H1 (cell line): ENCODE measurements around the gene HERC5. TPM values are rescaled to one million over a fixed set of nuclear protein-coding genes. Genes with fewer than 3 reads are reported as not detected.

Experiments used
- CTCF ChIA-PET: fragments of 300-600 bp; sonication (Branson Sonifier 250); formaldehyde crosslinking; loops from one replicate; lab custom pipeline; 2021; ENCODE audit not compliant: partially characterized antibody; lab: Charles Lee
- POLR2A ChIA-PET: fragments of 300-600 bp; sonication (Branson Sonifier 250); formaldehyde crosslinking; loops from one replicate; lab custom pipeline; 2021; ENCODE audit warnings: inconsistent platforms; ENCODE audit not compliant: partially characterized antibody; lab: Charles Lee
- DNase-seq, 2 experiments: peaks; one replicate each; pipeline versions ENCODE4 v3.0.0 to v3.0.0-alpha.2; 2010 to 2022; ENCODE audit warnings: low spot score in 2 of 2, low read depth in 1 of 2, mixed read lengths in 1 of 2
- FAIRE-seq: peaks from 2 replicates; lab custom pipeline; 2011; peaks lifted over from hg19 to GRCh38; lab: Jason Lieb, UNC
- H2AFZ ChIP-seq: 2 replicates; pipeline ENCODE4 v1.8.1; 2012; ENCODE audit warnings: low read length, inconsistent platforms
- H2AK5ac ChIP-seq: 2 replicates; pipeline ENCODE4 v1.6.1; 2013; ENCODE audit warnings: low read depth, low read length
- H2BK120ac ChIP-seq: replicated peaks from 2 replicates; pipeline ENCODE3; 2013; ENCODE audit warnings: low read depth, low read length, inconsistent platforms
- H2BK12ac ChIP-seq: 2 replicates; pipeline ENCODE4 v1.6.1; 2013; ENCODE audit warnings: low read depth, low read length
- H2BK15ac ChIP-seq: 2 replicates; pipeline ENCODE4 v1.6.1; 2013; ENCODE audit warnings: low read length
- H2BK20ac ChIP-seq: 2 replicates; pipeline ENCODE4 v1.6.1; 2013; ENCODE audit warnings: low read length
- H2BK5ac ChIP-seq: 2 replicates; pipeline ENCODE4 v1.6.1; 2013; ENCODE audit warnings: low read depth, low read length
- H3K14ac ChIP-seq: 2 replicates; pipeline ENCODE4 v1.6.1; 2013; ENCODE audit warnings: inconsistent platforms; ENCODE audit not compliant: insufficient read length
- H3K18ac ChIP-seq: 2 replicates; pipeline ENCODE4 v1.6.1; 2013; ENCODE audit warnings: low read length; ENCODE audit errors: extremely low read depth
- H3K23ac ChIP-seq: 2 replicates; pipeline ENCODE4 v1.6.1; 2013; ENCODE audit warnings: inconsistent platforms; ENCODE audit not compliant: insufficient read length
- H3K23me2 ChIP-seq: 2 replicates; pipeline ENCODE4 v1.6.1; 2013; ENCODE audit warnings: low read depth, low read length
- H3K27ac ChIP-seq: 2 replicates; pipeline ENCODE4 v1.6.1; 2011; ENCODE audit warnings: low read depth, low read length, inconsistent platforms
- H3K27me3 ChIP-seq, 4 experiments: replicated peaks in 1 of 4; 1 replicate in 1 of 4; 2 replicates in 3 of 4; pipeline versions ENCODE4 v1.6.1 to v1.8.1; 2011 to 2013; ENCODE audit warnings: low read length in 3 of 4, mild to moderate bottlenecking in 3 of 4, inconsistent platforms in 2 of 4, mixed read lengths in 2 of 4, moderate library complexity in 1 of 4; ENCODE audit not compliant: control insufficient read depth in 3 of 4, insufficient read depth in 3 of 4; ENCODE audit errors: extremely low read depth in 1 of 4
- H3K36me3 ChIP-seq, 4 experiments: 2 replicates each; pipeline versions ENCODE4 v1.6.1 to v1.8.1; 2011 to 2013; ENCODE audit warnings: mild to moderate bottlenecking in 4 of 4, low read length in 3 of 4, moderate library complexity in 2 of 4, control low read depth in 1 of 4, inconsistent platforms in 1 of 4; ENCODE audit not compliant: insufficient read depth in 4 of 4, control insufficient read depth in 2 of 4
- H3K4ac ChIP-seq: replicated peaks from 2 replicates; pipeline ENCODE3; 2013; ENCODE audit warnings: low read length, low read depth, mixed read lengths, inconsistent platforms; ENCODE audit not compliant: insufficient read length
- H3K4me1 ChIP-seq, 4 experiments: replicated peaks in 1 of 4; 1 replicate in 1 of 4; 2 replicates in 3 of 4; pipeline versions ENCODE4 v1.6.1 to v1.8.1; 2011 to 2013; ENCODE audit warnings: low read length in 3 of 4, inconsistent platforms in 2 of 4, mixed read lengths in 1 of 4; ENCODE audit not compliant: insufficient read depth in 4 of 4, control insufficient read depth in 3 of 4
- H3K4me2 ChIP-seq, 2 experiments: 2 replicates each; pipeline versions ENCODE4 v1.6.1 to v1.8.1; 2011 to 2013; ENCODE audit warnings: low read depth in 2 of 2, low read length in 2 of 2, control low read depth in 1 of 2, inconsistent platforms in 1 of 2, mild to moderate bottlenecking in 1 of 2; ENCODE audit not compliant: insufficient read depth in 1 of 2
- H3K4me3 ChIP-seq, 4 experiments: fragments of 200-600, 300-600 bp in 1 of 4; sonication (generic), shearing (Covaris generic), sonication (Bioruptor Twin) in 1 of 4; 2 replicates each; pipeline versions ENCODE4 v1.5.1 to v1.8.1; 2011 to 2016; ENCODE audit warnings: low read length in 4 of 4, low read depth in 3 of 4, control low read depth in 2 of 4, inconsistent platforms in 2 of 4, mild to moderate bottlenecking in 2 of 4, mixed read lengths in 1 of 4, moderate library complexity in 1 of 4; ENCODE audit not compliant: insufficient read depth in 2 of 4; ENCODE audit errors: extremely low read depth in 1 of 4
- H3K56ac ChIP-seq: replicated peaks from 2 replicates; pipeline ENCODE3; 2013; ENCODE audit warnings: low read depth, mild to moderate bottlenecking, mixed read lengths, low read length, inconsistent platforms; ENCODE audit not compliant: insufficient read length
- H3K79me1 ChIP-seq: 2 replicates; pipeline ENCODE4 v1.6.1; 2013; ENCODE audit warnings: low read depth, low read length, control low read depth
- H3K79me2 ChIP-seq, 2 experiments: 2 replicates each; pipeline versions ENCODE4 v1.6.1 to v1.8.1; 2012 to 2013; ENCODE audit warnings: low read length in 2 of 2, mild to moderate bottlenecking in 2 of 2, inconsistent platforms in 1 of 2; ENCODE audit not compliant: insufficient read depth in 2 of 2, control insufficient read depth in 1 of 2
- H3K9ac ChIP-seq, 4 experiments: replicated peaks in 1 of 4; 1 replicate in 1 of 4; 2 replicates in 3 of 4; pipeline versions ENCODE4 v1.6.1 to v1.8.1; 2011 to 2013; ENCODE audit warnings: low read depth in 3 of 4, low read length in 3 of 4, control low read depth in 2 of 4, mild to moderate bottlenecking in 2 of 4, moderate library complexity in 2 of 4, inconsistent platforms in 1 of 4; ENCODE audit errors: extremely low read depth in 1 of 4
- H3K9me3 ChIP-seq, 2 experiments: 2 replicates each; pipeline versions ENCODE4 v1.6.1 to v1.8.1; 2012 to 2013; ENCODE audit warnings: mild to moderate bottlenecking in 2 of 2, moderate library complexity in 2 of 2, control low read depth in 1 of 2, inconsistent platforms in 1 of 2, low read depth in 1 of 2, low read length in 1 of 2, mixed read lengths in 1 of 2; ENCODE audit not compliant: insufficient read depth in 2 of 2
- H4K20me1 ChIP-seq, 2 experiments: replicated peaks in 1 of 2; 2 replicates each; pipeline versions ENCODE3 to v1.8.1; 2011 to 2013; ENCODE audit warnings: inconsistent platforms in 2 of 2, low read length in 2 of 2, mild to moderate bottlenecking in 1 of 2; ENCODE audit not compliant: insufficient read depth in 2 of 2, control insufficient read depth in 1 of 2
- H4K5ac ChIP-seq: 2 replicates; pipeline ENCODE4 v1.6.1; 2013; ENCODE audit warnings: low read length, low read depth, mixed read lengths, inconsistent platforms; ENCODE audit not compliant: insufficient read length
- H4K8ac ChIP-seq: 2 replicates; pipeline ENCODE4 v1.8.0; 2013; ENCODE audit warnings: mild to moderate bottlenecking, moderate library complexity, low read length, inconsistent platforms; ENCODE audit not compliant: insufficient read depth; ENCODE audit errors: extremely low read depth
- H4K91ac ChIP-seq: replicated peaks from 2 replicates; pipeline ENCODE3; 2013; ENCODE audit warnings: low read length, mixed read lengths, inconsistent platforms; ENCODE audit not compliant: insufficient read length
- ASH2L ChIP-seq: fragments of 200-600, 300-600 bp; sonication (generic); IDR thresholded peaks from one replicate; pipeline ENCODE4 v1.7.1; 2017; ENCODE audit warnings: low read length
- CHD2 ChIP-seq: IDR thresholded peaks from 2 replicates; pipeline ENCODE4 v1.6.1; 2012; ENCODE audit warnings: low read length, improper control_type of control experiment
- CREB1 ChIP-seq: IDR thresholded peaks from 2 replicates; pipeline ENCODE4 v1.6.1; 2012; ENCODE audit warnings: inconsistent platforms
- EGR1 ChIP-seq: IDR thresholded peaks from 2 replicates; pipeline ENCODE4 v1.6.1; 2011; ENCODE audit warnings: low read depth, low read length, borderline replicate concordance
- JUND ChIP-seq: IDR thresholded peaks from 2 replicates; pipeline ENCODE4 v1.6.1; 2011; ENCODE audit warnings: mild to moderate bottlenecking, improper control_type of control experiment, low read length
- KDM1A ChIP-seq: fragments of 200-600, 300-600 bp; sonication (generic); IDR thresholded peaks from 2 replicates; pipeline ENCODE4 v1.7.1; 2016; ENCODE audit warnings: mild to moderate bottlenecking, low read length, borderline replicate concordance
- RXRA ChIP-seq: IDR thresholded peaks from 2 replicates; pipeline ENCODE4 v1.6.1; 2011; ENCODE audit warnings: low read depth, mild to moderate bottlenecking, low read length, moderate library complexity; ENCODE audit not compliant: insufficient read depth
- SP2 ChIP-seq: IDR thresholded peaks from 2 replicates; pipeline ENCODE4 v1.6.1; 2012; ENCODE audit warnings: mild to moderate bottlenecking, low read length, inconsistent platforms
- SP4 ChIP-seq: IDR thresholded peaks from 2 replicates; pipeline ENCODE4 v1.6.1; 2012; ENCODE audit warnings: low read length, inconsistent platforms
- TEAD4 ChIP-seq: IDR thresholded peaks from 2 replicates; pipeline ENCODE4 v1.6.1; 2012; ENCODE audit warnings: low read depth, low read length, inconsistent platforms, mixed read lengths
- WGBS, 2 experiments: shearing (Covaris generic) in 1 of 2; methylation state at CpG; one replicate each; pipeline versions ENCODE4 v1.1.6 to v1.1.7; 2013 to 2015; ENCODE audit warnings: low lambda C conversion rate in 2 of 2, mixed read lengths in 2 of 2, inconsistent platforms in 1 of 2, low coverage in 1 of 2, missing lambda C conversion rate in 1 of 2; ENCODE audit not compliant: insufficient replicate concordance in 2 of 2, insufficient coverage in 1 of 2, insufficient read length in 1 of 2; ENCODE audit errors: extremely low coverage in 1 of 2, missing lambda C conversion rate in 1 of 2; 5-methylcytosine and 5-hydroxymethylcytosine counted together
- long read RNA-seq, 2 experiments: library from RNA in 1 of 2; library from capped mRNA in 1 of 2; stranded (forward); transcript quantifications; one replicate each; pipeline ENCODE4 v2.0.0, GENCODE V29; 2021; ENCODE audit warnings: inconsistent platforms in 1 of 2
- polyA minus RNA-seq, 3 experiments: library from RNA; depleted of rRNA, polyadenylated mRNA; stranded (reverse); fragments of >200 nt; gene quantifications; 1 replicate in 2 of 3; 2 replicates in 1 of 3; pipeline ENCODE4 v1.2.3, GENCODE V29; 2011
- polyA plus RNA-seq, 7 experiments: library from polyadenylated mRNA; depleted of rRNA in 3 of 7; stranded (reverse) in 5 of 7; unstranded in 2 of 7; fragments of >200 nt in 5 of 7; fragments of 200-250 nt in 2 of 7; gene quantifications; 1 replicate in 5 of 7; 2 replicates in 1 of 7; 4 replicates in 1 of 7; pipeline versions ENCODE4 v1.2.1 to v1.2.3, GENCODE V29; 2011 to 2013; ENCODE audit warnings: missing spikeins in 2 of 7, mixed read lengths in 2 of 7
- total RNA-seq: library from RNA; stranded (reverse); fragmentation: NEBNext Ultra II Directional; extraction: Animal tissue kit (Norgen Biotek cat#: 25700); gene quantifications from 2 replicates; pipeline ENCODE4 v1.2.1, GENCODE V29; 2021

Gene HERC5
- total RNA-seq (20.2 and 20.7 TPM in 2 replicates), polyA plus RNA-seq (2011; rRNA removed) (4.5 and 6.6 TPM in 2 replicates), polyA minus RNA-seq (2011; rRNA and poly(A)+ RNA removed) (13.2 and 18.3 TPM in 2 replicates)
- 9.3 TPM for polyA plus RNA-seq (2011; cell fraction: cytosol; rRNA removed)
- polyA plus RNA-seq (2011; cell fraction: nucleus; rRNA removed): 3.7 TPM
- 11.7 to 15.6 TPM (median 12.0 TPM) in 4 replicates for polyA plus RNA-seq (2012, experiment 1 of 2)
- 1.8 TPM for polyA plus RNA-seq (2012, experiment 2 of 2)
- 10.3 TPM for polyA plus RNA-seq (2013, experiment 1 of 2)
- 10.0 TPM for polyA plus RNA-seq (2013, experiment 2 of 2)
- 8.4 TPM for polyA minus RNA-seq (2011; cell fraction: cytosol; rRNA and poly(A)+ RNA removed)
- 12.2 TPM for polyA minus RNA-seq (2011; cell fraction: nucleus; rRNA and poly(A)+ RNA removed)
- long read RNA-seq, experiment 1, partial matches to known transcripts: 17 of 25 reads
- long read RNA-seq, experiment 1, other reads (novel, unspliced or antisense): 5 of 25 reads
- long read RNA-seq, experiment 2, partial matches to known transcripts: 3 of 3 reads
- long read RNA-seq, experiment 2, other reads (novel, unspliced or antisense): 0 of 3 reads

DNA sequence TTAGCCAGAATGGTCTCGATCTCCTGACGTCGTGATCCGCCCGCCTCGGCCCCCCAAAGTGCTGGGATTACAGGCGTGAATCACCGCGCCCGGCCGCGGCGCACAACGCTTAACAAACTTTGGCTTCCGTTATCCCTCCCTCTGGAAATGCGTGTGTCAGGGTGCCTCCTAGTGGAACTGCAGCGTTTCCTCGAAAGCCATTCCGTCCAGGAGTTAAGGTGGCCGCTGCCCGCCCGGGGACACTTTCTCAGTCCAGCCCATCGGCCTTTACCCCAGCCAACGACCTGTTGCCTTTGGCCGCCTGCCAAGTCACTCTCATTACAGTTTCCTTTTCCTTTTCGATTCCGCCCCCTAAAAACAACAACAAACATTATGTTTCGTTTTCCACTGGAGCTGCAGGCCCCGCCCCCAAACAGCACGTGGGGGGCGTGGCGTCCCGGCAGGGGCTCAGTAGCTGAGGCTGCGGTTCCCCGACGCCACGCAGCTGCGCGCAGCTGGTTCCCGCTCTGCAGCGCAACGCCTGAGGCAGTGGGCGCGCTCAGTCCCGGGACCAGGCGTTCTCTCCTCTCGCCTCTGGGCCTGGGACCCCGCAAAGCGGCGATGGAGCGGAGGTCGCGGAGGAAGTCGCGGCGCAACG is at the start of gene HERC5:
Gene HERC5, plus strand, starts transcription at position 450 of the 637 bp plus-strand sequence. Its CDS starts 151 bp downstream, at position 601.
- Histone ChIP-seq H2BK15ac (no peak within 1 kb of the TSS), H3K36me3 (no peaks in the 10 kb centered on the region), H3K4me1 (peaks cover 0 to 8% (median 3%) of the 10 kb centered on the region in 4 experiments; a peak in 3 of 7 replicates), H4K20me1 (no peaks in the 10 kb centered on the region), H4K8ac (peak within 1 kb of the TSS; percentile 86), H3K27me3 (peaks cover 0 to 14% (median 7%) of the 10 kb centered on the region in 4 experiments; a peak in 5 of 7 replicates), H2AK5ac (no peak within 1 kb of the TSS), H3K9ac (peak within 1 kb of the TSS in 3 of 4 experiments; percentile 35 to 57 (median 40); a peak in 5 of 7 replicates), H2BK12ac (no peak within 1 kb of the TSS), H3K4me2 (peak within 1 kb of the TSS; percentile 67 to 80), H2BK5ac (no peak within 1 kb of the TSS; the same call in 1 of the 2 replicates), H4K91ac (no peak within 1 kb of the TSS), H3K4me3 (peak within 1 kb of the TSS; percentile 47 to 76 (median 62)), H3K4ac (no peak within 1 kb of the TSS), H3K79me1 (no peaks in the 10 kb centered on the region), H3K9me3 (peaks cover 5 to 9% of the 10 kb centered on the region in 2 experiments; a peak in 3 of 4 replicates), H3K79me2 (no peaks in the 10 kb centered on the region), H3K23me2 (peaks cover 3% of the 10 kb centered on the region; the same call in 1 of the 2 replicates), H4K5ac (peak within 1 kb of the TSS; percentile 27), H2AFZ (peak within 1 kb of the TSS; percentile 4; the same call in 1 of the 2 replicates), H3K18ac (peak within 1 kb of the TSS; percentile 66; the same call in 1 of the 2 replicates), H2BK20ac (no peak within 1 kb of the TSS), H3K56ac (no peak within 1 kb of the TSS), H3K23ac (no peak within 1 kb of the TSS), H3K27ac (no peak within 1 kb of the TSS), H2BK120ac (no peak within 1 kb of the TSS), H3K14ac (no peak within 1 kb of the TSS)
- CTCF ChIA-PET: interaction anchor here (0.7 to 3.3 kb wide), 22 partner anchors 10 to 265 kb away, joined by 3 to 17 read pairs (median 4); partner anchors contain the start of gene HERC6
- POLR2A ChIA-PET: interaction anchor here (0.6 to 2.4 kb wide), 10 partner anchors 9 to 276 kb away, joined by 3 to 8 read pairs (median 4); partner anchors contain the start of genes HERC6 and PPM1K
- FAIRE-seq (no peak), DNase-seq (peak; percentile 87 to 90)
- 1% methylated on average over 44 of the region's 57 CpGs; no CpG with 5 or more reads in 1 of the 2 experiments for WGBS, 2 experiments
- TF ChIP-seq CREB1 (peak; percentile 50), KDM1A (no peak), JUND (peak; percentile 57; the same call in 1 of the 2 replicates), EGR1 (no peak), SP4 (0 out of 2 replicates have a peak, but pooled peaks have one; percentile 47), ASH2L (no peak), SP2 (no peak), TEAD4 (0 out of 2 replicates have a peak, but pooled peaks have one; percentile 20), CHD2 (no peak), RXRA (no peak)
